H1 (cell line): ENCODE data around the gene CTBP2. TPM values are rescaled to one million over a fixed set of nuclear protein-coding genes. Genes with fewer than 3 reads are reported as not detected.

ENCODE experiments used
- CTCF ChIA-PET: fragments of 300-600 bp; sonication (Branson Sonifier 250); formaldehyde crosslinking; loops from one replicate; lab custom pipeline; 2021; ENCODE audit not compliant: partially characterized antibody; lab: Charles Lee
- POLR2A ChIA-PET: fragments of 300-600 bp; sonication (Branson Sonifier 250); formaldehyde crosslinking; loops from one replicate; lab custom pipeline; 2021; ENCODE audit warnings: inconsistent platforms; ENCODE audit not compliant: partially characterized antibody; lab: Charles Lee
- DNase-seq, 2 experiments: peaks; one replicate each; pipeline versions ENCODE4 v3.0.0 to v3.0.0-alpha.2; 2010 to 2022; ENCODE audit warnings: low spot score in 2 of 2, low read depth in 1 of 2, mixed read lengths in 1 of 2
- FAIRE-seq: peaks from 2 replicates; lab custom pipeline; 2011; peaks lifted over from hg19 to GRCh38; lab: Jason Lieb, UNC
- H2AFZ ChIP-seq: 2 replicates; pipeline ENCODE4 v1.8.1; 2012; ENCODE audit warnings: low read length, inconsistent platforms
- H2AK5ac ChIP-seq: 2 replicates; pipeline ENCODE4 v1.6.1; 2013; ENCODE audit warnings: low read depth, low read length
- H2BK120ac ChIP-seq: replicated peaks from 2 replicates; pipeline ENCODE3; 2013; ENCODE audit warnings: low read depth, low read length, inconsistent platforms
- H2BK12ac ChIP-seq: 2 replicates; pipeline ENCODE4 v1.6.1; 2013; ENCODE audit warnings: low read depth, low read length
- H2BK15ac ChIP-seq: 2 replicates; pipeline ENCODE4 v1.6.1; 2013; ENCODE audit warnings: low read length
- H2BK20ac ChIP-seq: 2 replicates; pipeline ENCODE4 v1.6.1; 2013; ENCODE audit warnings: low read length
- H2BK5ac ChIP-seq: 2 replicates; pipeline ENCODE4 v1.6.1; 2013; ENCODE audit warnings: low read depth, low read length
- H3K14ac ChIP-seq: 2 replicates; pipeline ENCODE4 v1.6.1; 2013; ENCODE audit warnings: inconsistent platforms; ENCODE audit not compliant: insufficient read length
- H3K18ac ChIP-seq: 2 replicates; pipeline ENCODE4 v1.6.1; 2013; ENCODE audit warnings: low read length; ENCODE audit errors: extremely low read depth
- H3K23ac ChIP-seq: 2 replicates; pipeline ENCODE4 v1.6.1; 2013; ENCODE audit warnings: inconsistent platforms; ENCODE audit not compliant: insufficient read length
- H3K23me2 ChIP-seq: 2 replicates; pipeline ENCODE4 v1.6.1; 2013; ENCODE audit warnings: low read depth, low read length
- H3K27ac ChIP-seq: 2 replicates; pipeline ENCODE4 v1.6.1; 2011; ENCODE audit warnings: low read depth, low read length, inconsistent platforms
- H3K27me3 ChIP-seq, 4 experiments: replicated peaks in 1 of 4; 1 replicate in 1 of 4; 2 replicates in 3 of 4; pipeline versions ENCODE4 v1.6.1 to v1.8.1; 2011 to 2013; ENCODE audit warnings: low read length in 3 of 4, mild to moderate bottlenecking in 3 of 4, inconsistent platforms in 2 of 4, mixed read lengths in 2 of 4, moderate library complexity in 1 of 4; ENCODE audit not compliant: control insufficient read depth in 3 of 4, insufficient read depth in 3 of 4; ENCODE audit errors: extremely low read depth in 1 of 4
- H3K36me3 ChIP-seq, 4 experiments: 2 replicates each; pipeline versions ENCODE4 v1.6.1 to v1.8.1; 2011 to 2013; ENCODE audit warnings: mild to moderate bottlenecking in 4 of 4, low read length in 3 of 4, moderate library complexity in 2 of 4, control low read depth in 1 of 4, inconsistent platforms in 1 of 4; ENCODE audit not compliant: insufficient read depth in 4 of 4, control insufficient read depth in 2 of 4
- H3K4ac ChIP-seq: replicated peaks from 2 replicates; pipeline ENCODE3; 2013; ENCODE audit warnings: low read length, low read depth, mixed read lengths, inconsistent platforms; ENCODE audit not compliant: insufficient read length
- H3K4me1 ChIP-seq, 4 experiments: replicated peaks in 1 of 4; 1 replicate in 1 of 4; 2 replicates in 3 of 4; pipeline versions ENCODE4 v1.6.1 to v1.8.1; 2011 to 2013; ENCODE audit warnings: low read length in 3 of 4, inconsistent platforms in 2 of 4, mixed read lengths in 1 of 4; ENCODE audit not compliant: insufficient read depth in 4 of 4, control insufficient read depth in 3 of 4
- H3K4me2 ChIP-seq, 2 experiments: 2 replicates each; pipeline versions ENCODE4 v1.6.1 to v1.8.1; 2011 to 2013; ENCODE audit warnings: low read depth in 2 of 2, low read length in 2 of 2, control low read depth in 1 of 2, inconsistent platforms in 1 of 2, mild to moderate bottlenecking in 1 of 2; ENCODE audit not compliant: insufficient read depth in 1 of 2
- H3K4me3 ChIP-seq, 4 experiments: fragments of 200-600, 300-600 bp in 1 of 4; sonication (generic), shearing (Covaris generic), sonication (Bioruptor Twin) in 1 of 4; 2 replicates each; pipeline versions ENCODE4 v1.5.1 to v1.8.1; 2011 to 2016; ENCODE audit warnings: low read length in 4 of 4, low read depth in 3 of 4, control low read depth in 2 of 4, inconsistent platforms in 2 of 4, mild to moderate bottlenecking in 2 of 4, mixed read lengths in 1 of 4, moderate library complexity in 1 of 4; ENCODE audit not compliant: insufficient read depth in 2 of 4; ENCODE audit errors: extremely low read depth in 1 of 4
- H3K56ac ChIP-seq: replicated peaks from 2 replicates; pipeline ENCODE3; 2013; ENCODE audit warnings: low read depth, mild to moderate bottlenecking, mixed read lengths, low read length, inconsistent platforms; ENCODE audit not compliant: insufficient read length
- H3K79me1 ChIP-seq: 2 replicates; pipeline ENCODE4 v1.6.1; 2013; ENCODE audit warnings: low read depth, low read length, control low read depth
- H3K79me2 ChIP-seq, 2 experiments: 2 replicates each; pipeline versions ENCODE4 v1.6.1 to v1.8.1; 2012 to 2013; ENCODE audit warnings: low read length in 2 of 2, mild to moderate bottlenecking in 2 of 2, inconsistent platforms in 1 of 2; ENCODE audit not compliant: insufficient read depth in 2 of 2, control insufficient read depth in 1 of 2
- H3K9ac ChIP-seq, 4 experiments: replicated peaks in 1 of 4; 1 replicate in 1 of 4; 2 replicates in 3 of 4; pipeline versions ENCODE4 v1.6.1 to v1.8.1; 2011 to 2013; ENCODE audit warnings: low read depth in 3 of 4, low read length in 3 of 4, control low read depth in 2 of 4, mild to moderate bottlenecking in 2 of 4, moderate library complexity in 2 of 4, inconsistent platforms in 1 of 4; ENCODE audit errors: extremely low read depth in 1 of 4
- H3K9me3 ChIP-seq, 2 experiments: 2 replicates each; pipeline versions ENCODE4 v1.6.1 to v1.8.1; 2012 to 2013; ENCODE audit warnings: mild to moderate bottlenecking in 2 of 2, moderate library complexity in 2 of 2, control low read depth in 1 of 2, inconsistent platforms in 1 of 2, low read depth in 1 of 2, low read length in 1 of 2, mixed read lengths in 1 of 2; ENCODE audit not compliant: insufficient read depth in 2 of 2
- H4K20me1 ChIP-seq, 2 experiments: replicated peaks in 1 of 2; 2 replicates each; pipeline versions ENCODE3 to v1.8.1; 2011 to 2013; ENCODE audit warnings: inconsistent platforms in 2 of 2, low read length in 2 of 2, mild to moderate bottlenecking in 1 of 2; ENCODE audit not compliant: insufficient read depth in 2 of 2, control insufficient read depth in 1 of 2
- H4K5ac ChIP-seq: 2 replicates; pipeline ENCODE4 v1.6.1; 2013; ENCODE audit warnings: low read length, low read depth, mixed read lengths, inconsistent platforms; ENCODE audit not compliant: insufficient read length
- H4K8ac ChIP-seq: 2 replicates; pipeline ENCODE4 v1.8.0; 2013; ENCODE audit warnings: mild to moderate bottlenecking, moderate library complexity, low read length, inconsistent platforms; ENCODE audit not compliant: insufficient read depth; ENCODE audit errors: extremely low read depth
- H4K91ac ChIP-seq: replicated peaks from 2 replicates; pipeline ENCODE3; 2013; ENCODE audit warnings: low read length, mixed read lengths, inconsistent platforms; ENCODE audit not compliant: insufficient read length
- CHD1 ChIP-seq: IDR thresholded peaks from 2 replicates; pipeline ENCODE4 v1.6.1; 2012; ENCODE audit warnings: low read depth, low read length, improper control_type of control experiment
- CREB1 ChIP-seq: IDR thresholded peaks from 2 replicates; pipeline ENCODE4 v1.6.1; 2012; ENCODE audit warnings: inconsistent platforms
- FOSL1 ChIP-seq: IDR thresholded peaks from 2 replicates; pipeline ENCODE4 v1.6.1; 2011; ENCODE audit warnings: mild to moderate bottlenecking, low read depth, low read length, moderate library complexity; ENCODE audit not compliant: insufficient read depth
- KDM5A ChIP-seq: fragments of 200-600 bp; IDR thresholded peaks from 2 replicates; pipeline ENCODE4 v1.7.1; 2012; ENCODE audit warnings: mild to moderate bottlenecking, low read length, inconsistent platforms, mixed read lengths
- MAFK ChIP-seq: IDR thresholded peaks from 2 replicates; pipeline ENCODE4 v1.6.1; 2012; ENCODE audit warnings: low read depth, mild to moderate bottlenecking, improper control_type of control experiment, low read length
- NANOG ChIP-seq: IDR thresholded peaks from 2 replicates; pipeline ENCODE4 v1.6.1; 2011; ENCODE audit warnings: low read length, low read depth, mild to moderate bottlenecking, inconsistent platforms; ENCODE audit not compliant: insufficient read depth, poor library complexity, severe bottlenecking
- POU5F1 ChIP-seq: IDR thresholded peaks from 2 replicates; pipeline ENCODE4 v1.6.1; 2011; ENCODE audit warnings: low read depth, mild to moderate bottlenecking, low read length, moderate library complexity
- RFX5 ChIP-seq: IDR thresholded peaks from 2 replicates; pipeline ENCODE4 v1.6.1; 2011; ENCODE audit warnings: low read depth, low read length, improper control_type of control experiment, borderline replicate concordance
- RNF2 ChIP-seq: fragments of 200-900, 300-1000 bp; sonication (generic); IDR thresholded peaks from 2 replicates; pipeline ENCODE4 v1.7.1; 2016; ENCODE audit warnings: borderline replicate concordance, low read depth, mild to moderate bottlenecking, antibody characterized with exemption, low read length; ENCODE audit not compliant: poor library complexity, severe bottlenecking; ENCODE audit errors: missing control alignments
- RXRA ChIP-seq: IDR thresholded peaks from 2 replicates; pipeline ENCODE4 v1.6.1; 2011; ENCODE audit warnings: low read depth, mild to moderate bottlenecking, low read length, moderate library complexity; ENCODE audit not compliant: insufficient read depth
- YY1 ChIP-seq: IDR thresholded peaks from 2 replicates; pipeline ENCODE4 v1.6.1; 2011; ENCODE audit warnings: low read depth, mild to moderate bottlenecking, low read length
- polyA plus RNA-seq, 7 experiments: library from polyadenylated mRNA; depleted of rRNA in 3 of 7; stranded (reverse) in 5 of 7; unstranded in 2 of 7; fragments of >200 nt in 5 of 7; fragments of 200-250 nt in 2 of 7; gene quantifications; 1 replicate in 5 of 7; 2 replicates in 1 of 7; 4 replicates in 1 of 7; pipeline versions ENCODE4 v1.2.1 to v1.2.3, GENCODE V29; 2011 to 2013; ENCODE audit warnings: missing spikeins in 2 of 7, mixed read lengths in 2 of 7
- total RNA-seq: library from RNA; stranded (reverse); fragmentation: NEBNext Ultra II Directional; extraction: Animal tissue kit (Norgen Biotek cat#: 25700); gene quantifications from 2 replicates; pipeline ENCODE4 v1.2.1, GENCODE V29; 2021

CTBP2 gene
- total and polyA plus RNA-seq, 2 of the 8 experiments (the other 6 are each of a cell fraction or from before 2014, with no cell fraction given), result 208 to 221 TPM

- Histone ChIP-seq H3K9ac (no peak overlapping the region), H4K5ac (no peak overlapping the region), H3K27ac (no peak overlapping the region), H2AK5ac (no peak overlapping the region), H3K23me2 (no peaks in the 10 kb centered on the region), H3K79me1 (peaks cover 39% of the 10 kb centered on the region), H2BK15ac (no peak overlapping the region), H3K9me3 (no peaks in the 10 kb centered on the region), H2BK20ac (no peak overlapping the region), H2BK120ac (no peak overlapping the region), H3K4me3 (no peak overlapping the region), H3K14ac (no peak overlapping the region), H3K36me3 (peaks cover 0 to 39% (median 5%) of the 10 kb centered on the region in 4 experiments; a peak in 4 of 8 replicates), H3K27me3 (no peaks in the 10 kb centered on the region), H2AFZ (no peak overlapping the region), H3K4me2 (no peak overlapping the region), H3K4me1 (peaks cover 0 to 19% (median 7%) of the 10 kb centered on the region in 4 experiments; a peak in 4 of 7 replicates), H3K4ac (no peak overlapping the region), H3K79me2 (peaks cover 33 to 100% of the 10 kb centered on the region in 2 experiments), H3K18ac (no peak overlapping the region), H4K91ac (no peak overlapping the region), H3K56ac (no peak overlapping the region), H4K20me1 (peaks cover 60 to 75% of the 10 kb centered on the region in 2 experiments), H2BK12ac (no peak overlapping the region), H3K23ac (no peak overlapping the region), H4K8ac (no peak overlapping the region), H2BK5ac (no peak overlapping the region)
- ChIA-PET CTCF (interaction anchor here (0.7 to 1.8 kb wide), 3 partner anchors 11 to 99 kb away, joined by 4 read pairs; no protein-coding TSS in a partner anchor), POLR2A (interaction anchor here (0.6 to 1.4 kb wide), 6 partner anchors 8 to 165 kb away, joined by 3 to 6 read pairs (median 3); no protein-coding TSS in a partner anchor)
- TF ChIP-seq NANOG (no peak), RNF2 (no peak), RFX5 (no peak), MAFK (no peak), POU5F1 (no peak), RXRA (no peak), CREB1 (no peak), YY1 (no peak), CHD1 (no peak), FOSL1 (no peak), KDM5A (no peak)
- FAIRE-seq (no peak), DNase-seq (no peak)
These were observed 68.5 kb downstream of the CTBP2 start for GRCh38 chr10:125091891-125092290.
